Measurements from ENCODE around the gene NAAA. TPM values are rescaled to one million over a fixed set of nuclear protein-coding genes. Genes with fewer than 3 reads are reported as not detected.

The NAAA gene
- total and polyA plus RNA-seq, 2 of the 13 experiments (the other 11 are each of a cell fraction or from before 2014, with no cell fraction given) = 22.4 to 24.6 TPM

DNA sequence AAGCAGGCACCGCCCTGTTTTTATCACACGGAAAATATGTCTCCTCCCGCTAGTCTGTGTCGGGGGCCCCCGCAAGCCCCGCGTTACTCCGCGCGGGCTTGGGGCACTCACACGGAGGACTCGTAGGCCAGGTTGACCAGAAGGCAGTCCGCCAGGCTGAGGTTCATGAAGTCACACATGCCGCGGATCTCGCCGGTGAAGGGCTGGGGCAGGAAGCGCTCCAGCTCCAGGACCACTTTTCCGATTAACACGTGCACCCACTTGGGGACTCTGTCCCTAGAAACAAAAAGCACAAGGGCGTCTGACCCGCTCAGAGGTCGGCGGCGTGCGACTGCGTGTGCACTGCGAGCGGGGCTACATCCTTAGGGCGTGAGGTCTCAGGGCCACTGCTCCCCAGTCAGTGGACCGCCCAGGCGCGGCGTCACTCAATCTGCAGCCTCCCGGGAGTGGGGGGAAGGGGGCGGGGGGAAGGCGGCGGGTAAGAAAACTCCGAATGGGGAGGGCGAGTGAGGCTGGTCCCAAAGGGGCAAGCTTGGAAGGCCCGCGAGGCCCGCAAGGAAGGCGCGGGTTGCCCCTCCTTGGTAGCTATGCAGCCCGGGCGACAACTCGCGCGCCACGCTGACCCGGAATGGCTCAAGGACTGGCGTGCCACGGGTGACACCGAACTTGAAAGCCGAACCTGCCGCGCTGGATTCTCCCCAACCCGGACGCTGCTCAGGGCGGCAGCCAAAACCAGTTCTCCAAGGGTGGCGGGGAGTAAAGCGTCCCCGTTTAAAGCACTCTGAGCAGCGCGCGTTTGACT lies 722 bp downstream of the NAAA start (continued):
- TF ChIP-seq ZNF12 (CRISPR knock-in tag; IDR thresholded peaks at IDR 0.05) = peak; percentile 36; the same call in 1 of the 2 replicates
- no peak for TF ChIP-seq JUNB (CRISPR knock-in tag; IDR thresholded peaks at IDR 0.05; ENCODE audit: borderline replicate concordance)
- no peak; the same call in 1 of the 2 replicates for TF ChIP-seq ZBTB7B (CRISPR knock-in tag; IDR thresholded peaks at IDR 0.05)
- 0 out of 2 replicates have a peak, but pooled peaks have one; percentile 15 for TF ChIP-seq KDM2A (CRISPR knock-in tag; IDR thresholded peaks at IDR 0.05; ENCODE audit: borderline replicate concordance, low read depth)
- TF ChIP-seq, protein P1, sequence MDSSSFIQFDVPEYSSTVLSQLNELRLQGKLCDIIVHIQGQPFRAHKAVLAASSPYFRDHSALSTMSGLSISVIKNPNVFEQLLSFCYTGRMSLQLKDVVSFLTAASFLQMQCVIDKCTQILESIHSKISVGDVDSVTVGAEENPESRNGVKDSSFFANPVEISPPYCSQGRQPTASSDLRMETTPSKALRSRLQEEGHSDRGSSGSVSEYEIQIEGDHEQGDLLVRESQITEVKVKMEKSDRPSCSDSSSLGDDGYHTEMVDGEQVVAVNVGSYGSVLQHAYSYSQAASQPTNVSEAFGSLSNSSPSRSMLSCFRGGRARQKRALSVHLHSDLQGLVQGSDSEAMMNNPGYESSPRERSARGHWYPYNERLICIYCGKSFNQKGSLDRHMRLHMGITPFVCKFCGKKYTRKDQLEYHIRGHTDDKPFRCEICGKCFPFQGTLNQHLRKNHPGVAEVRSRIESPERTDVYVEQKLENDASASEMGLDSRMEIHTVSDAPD (CRISPR knock-in tag; IDR thresholded peaks at IDR 0.05) = no peak
- no peak for TF ChIP-seq ZNF430 (CRISPR knock-in tag; IDR thresholded peaks at IDR 0.05)
- TF ChIP-seq DNMT1 (CRISPR knock-in tag; IDR thresholded peaks at IDR 0.05) = no peak
- no peak for TF ChIP-seq ZNF337 (CRISPR knock-in tag; IDR thresholded peaks at IDR 0.05; ENCODE audit: borderline replicate concordance, low read depth)
- TF ChIP-seq CENPBD1 (CRISPR knock-in tag; IDR thresholded peaks at IDR 0.05; ENCODE audit: borderline replicate concordance, low read depth) = no peak
- no peak for TF ChIP-seq ARHGAP35 (CRISPR knock-in tag; IDR thresholded peaks at IDR 0.05; ENCODE audit: borderline replicate concordance)
- TF ChIP-seq HES4 (CRISPR knock-in tag; IDR thresholded peaks at IDR 0.05; ENCODE audit: borderline replicate concordance) = 0 out of 2 replicates have a peak, but pooled peaks have one; percentile 27
- no peak for TF ChIP-seq ZNF670 (CRISPR knock-in tag; IDR thresholded peaks at IDR 0.05; ENCODE audit: borderline replicate concordance)
- no peak for TF ChIP-seq GPN1 (CRISPR knock-in tag; IDR thresholded peaks at IDR 0.05; ENCODE audit: borderline replicate concordance)
- peak; percentile 75; the same call in 1 of the 2 replicates for TF ChIP-seq DMAP1 (CRISPR knock-in tag; IDR thresholded peaks at IDR 0.05)
- no peak for TF ChIP-seq ZNF770 (CRISPR knock-in tag; IDR thresholded peaks at IDR 0.05)
- no peak for TF ChIP-seq ZNF749 (CRISPR knock-in tag; IDR thresholded peaks at IDR 0.05; ENCODE audit: borderline replicate concordance)
- no peak for TF ChIP-seq EHMT2 (IDR thresholded peaks at IDR 0.05; ENCODE audit: borderline replicate concordance, low read depth, low read length)
- no peak for TF ChIP-seq KLF11 (CRISPR knock-in tag; IDR thresholded peaks at IDR 0.05)
- TF ChIP-seq DRAP1 (CRISPR knock-in tag; IDR thresholded peaks at IDR 0.05) = no peak
- TF ChIP-seq POLR2AphosphoS2 (IDR thresholded peaks at IDR 0.05; ENCODE audit: low read depth, low read length) = no peak
- TF ChIP-seq ZNF382 (CRISPR knock-in tag; IDR thresholded peaks at IDR 0.05; ENCODE audit: borderline replicate concordance) = no peak
- TF ChIP-seq CAMTA2 (CRISPR knock-in tag; IDR thresholded peaks at IDR 0.05; ENCODE audit: borderline replicate concordance) = no peak
- TF ChIP-seq ASH2L (IDR thresholded peaks at IDR 0.05; ENCODE audit: insufficient read length, low read depth, low read length) = peak; percentile 39
- no peak for TF ChIP-seq CEBPG (CRISPR knock-in tag; IDR thresholded peaks at IDR 0.05)
- TF ChIP-seq ZBTB37 (CRISPR knock-in tag; IDR thresholded peaks at IDR 0.05) = no peak

Data from HepG2 (cell line).